ENCODE results near the gene ITIH2. TPM values are rescaled to one million over a fixed set of nuclear protein-coding genes. Genes with fewer than 3 reads are reported as not detected.
"Not testable (repeated sequence)": the region's sequence is repeated elsewhere in the genome, so short reads cannot be mapped to it uniquely, and the experiment has no call there.

Gene ITIH2
- total RNA-seq, 6 experiments from 2014 or later, result 399 to 1,113 (median 694) TPM

DNA sequence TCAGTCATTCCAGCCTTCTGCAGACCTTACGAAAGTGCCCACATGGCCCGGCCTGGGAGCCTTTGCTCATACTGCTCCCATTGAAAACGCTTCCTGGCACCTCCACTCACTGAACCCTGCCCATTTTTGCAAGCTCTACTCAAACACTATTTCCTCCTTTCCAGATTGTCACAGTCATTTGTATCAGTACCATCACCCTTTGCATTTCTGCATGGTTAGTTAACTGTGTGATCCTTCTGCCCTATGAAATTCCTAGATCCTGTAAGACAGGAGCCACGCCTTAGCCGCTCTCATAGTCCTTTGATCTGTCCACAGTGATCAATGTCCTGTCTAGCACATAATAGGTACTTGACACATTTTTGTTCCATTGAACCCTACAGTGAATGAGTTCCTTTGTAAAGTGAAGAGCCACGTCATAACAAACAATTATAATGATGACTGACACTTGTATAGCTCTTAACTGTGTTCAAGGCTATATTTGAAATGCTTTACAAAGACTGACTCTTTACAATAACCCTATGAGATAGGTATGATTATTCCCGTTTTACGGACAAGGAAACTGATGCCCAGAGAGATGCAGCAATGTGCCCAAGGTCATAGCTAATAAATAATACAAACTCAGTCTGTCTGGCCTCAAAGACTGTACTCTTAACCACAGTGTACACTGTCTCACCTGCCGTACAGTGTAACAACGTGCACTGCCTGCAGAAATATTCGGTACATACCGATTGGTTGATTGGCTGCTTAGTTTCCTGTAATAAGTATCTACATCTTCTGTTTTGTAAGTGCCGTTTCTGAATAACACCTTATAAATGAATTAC lies 16.6 kb upstream of the ITIH2 start:
- ATAC-seq (peak; percentile 48 to 77 (median 63)), DNase-seq (peak in 2 of 3 donors; percentile 31 to 65)
- no peaks in the 10 kb centered on the region for H3K27me3 ChIP-seq
- intact Hi-C loops (cut with DNase I), result loop anchor here in 1 of 2 donors (5.0 kb wide), 1 partner anchor 159 kb away; no protein-coding TSS in a partner anchor
- no peaks in the 10 kb centered on the region for H3K9me3 ChIP-seq
- H3K4me1 ChIP-seq, result no peaks in the 10 kb centered on the region
- H3K27ac ChIP-seq, result no peak overlapping the region
- H3K36me3 ChIP-seq, result no peaks in the 10 kb centered on the region
- H3K4me3 ChIP-seq, result no peak overlapping the region
- TF ChIP-seq, protein P1, sequence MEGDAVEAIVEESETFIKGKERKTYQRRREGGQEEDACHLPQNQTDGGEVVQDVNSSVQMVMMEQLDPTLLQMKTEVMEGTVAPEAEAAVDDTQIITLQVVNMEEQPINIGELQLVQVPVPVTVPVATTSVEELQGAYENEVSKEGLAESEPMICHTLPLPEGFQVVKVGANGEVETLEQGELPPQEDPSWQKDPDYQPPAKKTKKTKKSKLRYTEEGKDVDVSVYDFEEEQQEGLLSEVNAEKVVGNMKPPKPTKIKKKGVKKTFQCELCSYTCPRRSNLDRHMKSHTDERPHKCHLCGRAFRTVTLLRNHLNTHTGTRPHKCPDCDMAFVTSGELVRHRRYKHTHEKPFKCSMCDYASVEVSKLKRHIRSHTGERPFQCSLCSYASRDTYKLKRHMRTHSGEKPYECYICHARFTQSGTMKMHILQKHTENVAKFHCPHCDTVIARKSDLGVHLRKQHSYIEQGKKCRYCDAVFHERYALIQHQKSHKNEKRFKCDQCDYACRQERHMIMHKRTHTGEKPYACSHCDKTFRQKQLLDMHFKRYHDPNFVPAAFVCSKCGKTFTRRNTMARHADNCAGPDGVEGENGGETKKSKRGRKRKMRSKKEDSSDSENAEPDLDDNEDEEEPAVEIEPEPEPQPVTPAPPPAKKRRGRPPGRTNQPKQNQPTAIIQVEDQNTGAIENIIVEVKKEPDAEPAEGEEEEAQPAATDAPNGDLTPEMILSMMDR (IDR thresholded peaks at IDR 0.05), result no peak
- TF ChIP-seq POLR2A (IDR thresholded peaks at IDR 0.05), result no peak
- WGBS (ENCODE audit: insufficient coverage, low coverage, low lambda C conversion rate, missing lambda C conversion rate), result 55% methylated on average over 13 of the region's 13 CpGs

GRCh38 chr10:7687228-7687907 lies 15.7 kb upstream of the ITIH2 start:
- Histone ChIP-seq H3K27me3 (no peaks in the 10 kb centered on the region), H3K36me3 (no peaks in the 10 kb centered on the region), H3K4me1 (no peaks in the 10 kb centered on the region), H3K4me3 (no peak overlapping the region), H3K27ac (no peak overlapping the region), H3K9me3 (no peaks in the 10 kb centered on the region)
- WGBS (ENCODE audit: insufficient coverage, low coverage, low lambda C conversion rate, missing lambda C conversion rate), result 17% methylated on average over 18 of the region's 20 CpGs
- intact Hi-C loops (cut with DNase I), result loop anchor here in 1 of 2 donors (5.0 kb wide), 1 partner anchor 160 kb away; no protein-coding TSS in a partner anchor
- DNase-seq, result peak; percentile 73 to 87 (median 84)
- TF ChIP-seq POLR2A (IDR thresholded peaks at IDR 0.05), result no peak
- TF ChIP-seq, protein P1 (IDR thresholded peaks at IDR 0.05), result peak; percentile 90 to 96 (median 94)
- peak; percentile 99 to 100 (median 100) for ATAC-seq

- Histone ChIP-seq H3K4me3 (no peak overlapping the region), H3K27me3 (no peaks in the 10 kb centered on the region), H3K36me3 (no peaks in the 10 kb centered on the region), H3K4me1 (no peaks in the 10 kb centered on the region), H3K9me3 (no peaks in the 10 kb centered on the region), H3K27ac (no peak overlapping the region)
- no peak for ATAC-seq
- TF ChIP-seq POLR2A (IDR thresholded peaks at IDR 0.05), result no peak
- TF ChIP-seq, protein P1 (IDR thresholded peaks at IDR 0.05), result no peak
- DNase-seq, result no peak
- intact Hi-C loops (cut with DNase I), result loop anchor here in 1 of 2 donors (5.0 kb wide), 1 partner anchor 162 kb away; no protein-coding TSS in a partner anchor
Measured at GRCh38 chr10:7689591-7689990, 13.5 kb upstream of the ITIH2 start.

- DNase-seq; ATAC-seq; H3K4me3 ChIP-seq; H3K4me1 ChIP-seq; H3K9me3 ChIP-seq; H3K27me3 ChIP-seq; intact Hi-C loops (cut with DNase I); H3K36me3 ChIP-seq; H3K27ac ChIP-seq: not testable (repeated sequence)
- WGBS (ENCODE audit: insufficient coverage, low coverage, low lambda C conversion rate, missing lambda C conversion rate), result 80% methylated on average over 3 of the region's 3 CpGs
Measured at GRCh38 chr10:7690885-7691597, 12.1 kb upstream of the ITIH2 start.

DNA sequence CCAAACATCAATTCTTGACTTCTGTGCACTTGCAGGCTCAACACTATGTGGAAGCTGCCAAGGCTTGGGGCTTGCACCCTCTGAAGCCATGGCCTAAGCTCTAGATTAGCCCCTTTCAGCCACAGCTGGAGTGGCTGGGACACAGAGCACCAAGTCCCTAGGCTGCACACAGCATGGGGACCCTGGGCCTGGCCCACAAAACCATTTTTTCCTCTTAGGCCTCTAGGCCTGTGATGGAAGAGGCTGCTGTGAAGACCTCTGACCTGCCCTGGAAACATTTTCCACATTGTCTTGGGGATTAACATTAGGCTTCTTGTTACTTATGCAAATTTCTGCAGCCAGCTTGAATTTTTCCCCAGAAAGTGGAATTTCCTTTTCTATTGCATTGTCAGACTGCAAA lies 10.7 kb upstream of the ITIH2 start:
- DNase-seq; H3K36me3 ChIP-seq; H3K27ac ChIP-seq; intact Hi-C loops (cut with DNase I); ATAC-seq; H3K9me3 ChIP-seq; H3K4me3 ChIP-seq; H3K27me3 ChIP-seq: not testable (repeated sequence)
- H3K4me1 ChIP-seq, result peaks cover 0 to 17% (median 7%) of the 10 kb centered on the region in 4 donors

- H3K9me3 ChIP-seq; H3K4me3 ChIP-seq; H3K27me3 ChIP-seq; H3K36me3 ChIP-seq; H3K27ac ChIP-seq; ATAC-seq; intact Hi-C loops (cut with DNase I); DNase-seq: not testable (repeated sequence)
- H3K4me1 ChIP-seq, result peaks cover 0 to 23% (median 10%) of the 10 kb centered on the region in 4 donors
Measured at GRCh38 chr10:7693194-7693593, 9.9 kb upstream of the ITIH2 start.

Data from right lobe of liver (tissue), 6 donors.